ENCODE measurements around the gene HBD.

HBD gene

DNA sequence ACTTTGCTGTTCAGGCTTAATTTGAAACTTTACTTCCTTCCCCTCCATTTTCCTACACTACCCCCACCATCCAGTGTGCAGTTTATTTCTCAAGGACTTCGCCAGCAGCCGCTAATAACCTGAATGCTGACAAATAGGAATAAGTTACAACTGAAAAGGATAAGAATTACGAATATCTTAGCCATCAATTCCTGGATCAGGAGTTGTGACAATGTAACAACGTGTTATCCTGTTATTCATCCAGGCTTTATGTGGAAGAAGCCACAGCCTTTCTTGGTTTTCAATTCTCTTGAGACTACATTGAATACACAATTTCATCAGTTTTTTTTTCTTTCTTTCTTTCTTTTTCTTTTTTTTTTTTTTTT, 9.5 kb upstream of the HBD start:
- no peak overlapping the region for H3K27ac ChIP-seq (ENCODE audit: low read depth, low read length, severe bottlenecking)
- H3K4me3 ChIP-seq (ENCODE audit: extremely low read depth, insufficient read depth, low read length, poor library complexity, severe bottlenecking) = no peak overlapping the region
- WGBS, 2 experiments (ENCODE audit: insufficient coverage in 2 of 2) = 80 to 83% methylated on average over 1 of the region's 4 CpGs
- no peaks in the 10 kb centered on the region for H3K36me3 ChIP-seq (ENCODE audit: control insufficient read depth, insufficient read depth, low read length)
- no peaks in the 10 kb centered on the region for H3K4me1 ChIP-seq (ENCODE audit: control insufficient read depth, insufficient read depth, low read length, poor library complexity, severe bottlenecking)
- no peaks in the 10 kb centered on the region for H3K9me3 ChIP-seq (ENCODE audit: control insufficient read depth, low read length)

DNA sequence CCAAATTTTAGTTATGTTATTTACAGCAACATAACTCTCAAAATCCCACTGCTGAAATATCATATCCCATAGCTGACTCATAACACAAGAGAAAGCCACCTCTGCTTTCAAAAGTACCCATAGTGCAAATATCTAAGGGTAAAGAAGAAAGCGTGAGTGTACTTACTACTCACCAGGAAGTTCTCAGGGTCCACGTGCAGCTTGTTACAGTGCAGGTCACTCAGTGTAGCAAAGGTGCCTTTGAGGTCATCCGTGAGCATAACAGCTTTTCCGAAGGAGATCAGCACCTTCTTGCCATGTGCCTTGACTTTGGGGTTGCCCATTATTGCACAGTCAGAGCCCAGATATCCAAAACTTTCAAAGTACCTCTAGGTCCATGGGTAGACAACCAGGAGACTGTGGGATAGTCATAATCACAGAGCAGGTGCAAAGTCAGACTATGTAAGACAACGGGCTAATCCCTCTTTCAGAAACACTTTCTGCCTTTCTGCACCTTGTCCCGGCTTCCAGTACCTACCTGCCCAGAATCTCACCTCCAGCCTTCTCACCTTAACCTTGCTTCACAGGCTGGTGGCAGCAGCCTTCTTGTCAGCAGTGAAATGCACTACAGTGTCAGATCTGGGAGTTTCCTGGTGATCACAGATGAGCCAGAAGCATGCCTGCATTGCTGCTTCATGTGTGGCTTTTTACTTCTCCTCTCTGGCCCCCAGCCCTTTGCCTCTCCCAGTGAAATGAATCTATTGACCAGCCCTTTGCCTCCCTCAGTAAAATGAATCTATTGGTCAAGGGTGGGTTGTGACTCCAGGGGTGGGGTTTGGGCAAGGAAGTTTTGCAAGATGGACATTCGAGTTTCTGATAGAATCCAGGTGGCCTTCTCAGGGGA, 8.9 kb upstream of the HBD start:
- H3K4me1 ChIP-seq (ENCODE audit: control insufficient read depth, insufficient read depth, low read length, poor library complexity, severe bottlenecking) = no peaks in the 10 kb centered on the region
- WGBS, 2 experiments (ENCODE audit: insufficient coverage in 2 of 2) = 87 to 88% methylated on average over 6 to 7 of the region's 7 CpGs
- no peaks in the 10 kb centered on the region for H3K9me3 ChIP-seq (ENCODE audit: control insufficient read depth, low read length)
- no peaks in the 10 kb centered on the region for H3K36me3 ChIP-seq (ENCODE audit: control insufficient read depth, insufficient read depth, low read length)
- H3K4me3 ChIP-seq (ENCODE audit: extremely low read depth, insufficient read depth, low read length, poor library complexity, severe bottlenecking) = no peak overlapping the region
- no peak overlapping the region for H3K27ac ChIP-seq (ENCODE audit: low read depth, low read length, severe bottlenecking)

DNA sequence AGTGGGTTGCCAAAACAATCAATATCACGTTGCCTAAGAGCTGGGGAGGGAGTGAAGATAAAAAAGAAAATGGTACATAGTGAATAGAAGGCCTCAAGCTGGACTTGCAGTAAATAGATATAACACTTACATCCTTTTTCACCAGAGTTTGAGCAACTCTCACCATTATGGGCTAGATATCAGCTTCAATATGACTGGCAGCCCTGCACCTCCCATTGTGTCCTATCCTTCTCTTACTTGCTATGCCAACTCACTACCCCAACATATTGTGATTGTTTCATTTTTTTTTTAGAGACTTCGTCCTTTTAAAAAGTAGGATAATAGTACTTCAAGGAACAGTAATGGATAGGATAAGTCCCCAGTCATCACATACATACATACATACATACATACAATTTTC, 7.9 kb upstream of the HBD start:
- WGBS, 2 experiments (ENCODE audit: insufficient coverage in 2 of 2) = no CpG with 5 or more reads among the region's 2 CpGs
- H3K27ac ChIP-seq (ENCODE audit: low read depth, low read length, severe bottlenecking) = no peak overlapping the region
- H3K9me3 ChIP-seq (ENCODE audit: control insufficient read depth, low read length) = no peaks in the 10 kb centered on the region
- H3K4me3 ChIP-seq (ENCODE audit: extremely low read depth, insufficient read depth, low read length, poor library complexity, severe bottlenecking) = no peak overlapping the region
- no peaks in the 10 kb centered on the region for H3K36me3 ChIP-seq (ENCODE audit: control insufficient read depth, insufficient read depth, low read length)
- H3K4me1 ChIP-seq (ENCODE audit: control insufficient read depth, insufficient read depth, low read length, poor library complexity, severe bottlenecking) = no peaks in the 10 kb centered on the region

DNA sequence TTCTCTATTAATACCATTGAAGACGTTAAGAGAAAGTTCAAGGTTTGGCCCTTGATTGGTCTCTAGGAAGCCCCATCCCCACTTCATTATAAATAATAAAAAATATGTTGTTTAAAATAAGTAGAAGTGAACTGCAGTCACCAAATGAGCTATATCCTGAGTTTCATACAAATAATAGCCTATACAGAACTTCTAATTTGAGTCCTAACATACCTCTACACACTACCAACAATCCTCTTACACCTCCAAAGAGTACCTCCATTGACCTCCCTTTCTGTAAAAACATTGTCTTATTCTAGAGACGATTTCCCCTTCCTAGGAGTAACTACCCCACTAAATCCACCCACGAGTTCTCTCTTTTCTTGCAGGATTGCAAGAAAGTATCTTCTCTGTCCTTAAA, 7.2 kb upstream of the HBD start:
- no peaks in the 10 kb centered on the region for H3K36me3 ChIP-seq (ENCODE audit: control insufficient read depth, insufficient read depth, low read length)
- no peak overlapping the region for H3K27ac ChIP-seq (ENCODE audit: low read depth, low read length, severe bottlenecking)
- WGBS, 2 experiments (ENCODE audit: insufficient coverage in 2 of 2) = 84 to 100% methylated on average over 2 of the region's 3 CpGs
- no peak overlapping the region for H3K4me3 ChIP-seq (ENCODE audit: extremely low read depth, insufficient read depth, low read length, poor library complexity, severe bottlenecking)
- no peaks in the 10 kb centered on the region for H3K9me3 ChIP-seq (ENCODE audit: control insufficient read depth, low read length)
- H3K4me1 ChIP-seq (ENCODE audit: control insufficient read depth, insufficient read depth, low read length, poor library complexity, severe bottlenecking) = no peaks in the 10 kb centered on the region

DNA sequence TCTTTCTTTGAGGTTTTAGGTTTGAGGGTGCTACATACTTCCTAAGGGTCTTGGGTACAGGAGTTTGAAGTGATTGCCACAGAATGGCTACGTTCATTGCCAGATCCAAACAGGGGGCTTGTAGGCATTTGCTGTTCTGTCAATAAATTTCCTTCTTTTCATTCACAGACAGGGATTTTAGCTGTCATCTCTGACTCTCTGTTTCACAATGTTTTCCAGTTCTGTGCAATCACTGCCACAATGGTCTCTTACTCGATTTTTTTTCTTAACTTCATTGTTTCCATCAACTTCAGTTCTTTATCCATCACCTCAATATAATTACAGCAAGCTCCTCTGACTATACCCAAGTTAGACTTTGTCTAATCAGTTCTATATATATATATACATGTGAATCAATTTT, 6.2 kb upstream of the HBD start:
- Histone ChIP-seq H3K4me3 (ENCODE audit: extremely low read depth, insufficient read depth, low read length, poor library complexity, severe bottlenecking) (no peak overlapping the region), H3K9me3 (ENCODE audit: control insufficient read depth, low read length) (no peaks in the 10 kb centered on the region), H3K27ac (ENCODE audit: low read depth, low read length, severe bottlenecking) (no peak overlapping the region), H3K36me3 (ENCODE audit: control insufficient read depth, insufficient read depth, low read length) (no peaks in the 10 kb centered on the region), H3K4me1 (ENCODE audit: control insufficient read depth, insufficient read depth, low read length, poor library complexity, severe bottlenecking) (no peaks in the 10 kb centered on the region)
- 90 to 92% methylated on average over 2 of the region's 2 CpGs for WGBS, 2 experiments (ENCODE audit: insufficient coverage in 2 of 2)

DNA sequence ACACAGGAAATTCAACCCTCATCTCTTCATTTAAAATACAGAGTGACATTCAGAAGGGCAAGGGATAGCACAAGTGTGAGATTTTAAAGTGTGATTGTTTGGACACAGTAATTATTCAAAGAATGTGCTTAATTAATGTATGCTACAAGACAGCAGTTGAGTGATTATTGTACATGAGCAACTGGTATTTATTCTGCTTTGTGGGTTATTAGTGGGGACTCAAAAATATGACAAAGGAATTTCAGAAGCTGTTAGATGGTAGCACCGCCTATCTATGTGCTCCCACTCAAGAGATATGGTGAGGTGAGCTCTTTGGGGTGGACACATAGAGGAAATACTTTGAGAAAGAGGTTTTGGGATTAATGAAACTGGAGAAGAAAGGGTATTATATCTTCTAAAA, 5.8 kb upstream of the HBD start:
- Histone ChIP-seq H3K9me3 (ENCODE audit: control insufficient read depth, low read length) (no peaks in the 10 kb centered on the region), H3K27ac (ENCODE audit: low read depth, low read length, severe bottlenecking) (no peak overlapping the region), H3K36me3 (ENCODE audit: control insufficient read depth, insufficient read depth, low read length) (no peaks in the 10 kb centered on the region), H3K4me1 (ENCODE audit: control insufficient read depth, insufficient read depth, low read length, poor library complexity, severe bottlenecking) (no peaks in the 10 kb centered on the region), H3K4me3 (ENCODE audit: extremely low read depth, insufficient read depth, low read length, poor library complexity, severe bottlenecking) (no peak overlapping the region)
- WGBS, 2 experiments (ENCODE audit: insufficient coverage in 2 of 2) = 75 to 100% methylated on average over 1 of the region's 1 CpG

DNA sequence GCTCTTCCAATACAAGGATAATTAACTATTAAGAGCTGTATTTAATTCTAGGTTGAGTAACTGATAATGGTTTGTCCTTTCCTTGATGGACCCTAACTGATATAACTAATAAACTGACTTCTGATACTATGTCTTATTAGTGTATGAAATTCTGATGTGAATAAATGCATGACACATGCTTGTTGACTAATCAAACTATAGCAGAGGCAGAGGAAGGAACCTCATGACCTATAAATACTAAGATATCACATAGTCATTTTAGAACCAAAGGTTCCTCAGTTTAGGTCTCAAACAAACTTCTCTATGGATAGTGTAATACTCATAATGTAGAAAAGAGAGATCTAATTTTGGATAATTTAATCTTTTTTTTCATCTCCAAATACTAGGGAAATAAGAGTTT, 4.8 kb upstream of the HBD start:
- H3K4me1 ChIP-seq (ENCODE audit: control insufficient read depth, insufficient read depth, low read length, poor library complexity, severe bottlenecking) = no peaks in the 10 kb centered on the region

DNA sequence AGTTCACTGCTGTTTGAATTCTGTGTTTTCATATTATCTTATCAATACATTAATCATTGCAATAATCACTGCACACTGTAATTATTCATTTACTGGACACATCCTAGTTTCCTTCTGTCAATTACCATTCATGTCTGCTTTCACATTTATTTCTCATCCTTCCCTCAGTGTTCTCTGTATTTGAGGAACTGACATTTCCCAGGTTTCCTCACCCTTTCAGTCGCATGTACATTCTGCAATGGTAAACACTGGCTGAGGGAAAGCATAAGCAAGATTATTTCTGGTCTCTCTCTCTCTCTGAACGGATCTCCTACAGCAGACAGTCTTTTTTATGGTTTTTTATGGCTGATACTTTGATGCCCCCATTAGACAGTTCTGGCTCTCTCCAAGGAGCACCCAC, 4.2 kb upstream of the HBD start:
- WGBS, 2 experiments (ENCODE audit: insufficient coverage in 2 of 2) = 83 to 100% methylated on average over 1 of the region's 2 CpGs
- no peaks in the 10 kb centered on the region for H3K9me3 ChIP-seq (ENCODE audit: control insufficient read depth, low read length)
- no peak overlapping the region for H3K4me3 ChIP-seq (ENCODE audit: extremely low read depth, insufficient read depth, low read length, poor library complexity, severe bottlenecking)
- no peak overlapping the region for H3K27ac ChIP-seq (ENCODE audit: low read depth, low read length, severe bottlenecking)
- no peaks in the 10 kb centered on the region for H3K36me3 ChIP-seq (ENCODE audit: control insufficient read depth, insufficient read depth, low read length)
- H3K4me1 ChIP-seq (ENCODE audit: control insufficient read depth, insufficient read depth, low read length, poor library complexity, severe bottlenecking) = no peaks in the 10 kb centered on the region

More for the DNA sequence above, 4.8 kb upstream of the HBD start:
- H3K36me3 ChIP-seq (ENCODE audit: control insufficient read depth, insufficient read depth, low read length) = no peaks in the 10 kb centered on the region
- no peak overlapping the region for H3K4me3 ChIP-seq (ENCODE audit: extremely low read depth, insufficient read depth, low read length, poor library complexity, severe bottlenecking)
- H3K27ac ChIP-seq (ENCODE audit: low read depth, low read length, severe bottlenecking) = no peak overlapping the region
- H3K9me3 ChIP-seq (ENCODE audit: control insufficient read depth, low read length) = no peaks in the 10 kb centered on the region

DNA sequence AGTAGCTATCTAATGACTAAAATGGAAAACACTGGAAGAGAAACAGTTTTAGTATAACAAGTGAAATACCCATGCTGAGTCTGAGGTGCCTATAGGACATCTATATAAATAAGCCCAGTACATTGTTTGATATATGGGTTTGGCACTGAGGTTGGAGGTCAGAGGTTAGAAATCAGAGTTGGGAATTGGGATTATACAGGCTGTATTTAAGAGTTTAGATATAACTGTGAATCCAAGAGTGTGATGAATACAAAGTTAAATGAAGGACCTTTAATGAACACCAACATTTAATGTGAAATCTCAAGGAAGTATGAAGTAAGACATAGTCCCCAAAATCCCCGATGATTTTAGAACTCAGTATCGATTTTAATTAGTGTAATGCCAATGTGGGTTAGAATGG, 3.1 kb upstream of the HBD start:
- WGBS, 2 experiments (ENCODE audit: insufficient coverage in 2 of 2) = 86 to 97% methylated on average over 2 of the region's 2 CpGs
- Histone ChIP-seq H3K27ac (ENCODE audit: low read depth, low read length, severe bottlenecking) (no peak overlapping the region), H3K4me3 (ENCODE audit: extremely low read depth, insufficient read depth, low read length, poor library complexity, severe bottlenecking) (no peak overlapping the region), H3K4me1 (ENCODE audit: control insufficient read depth, insufficient read depth, low read length, poor library complexity, severe bottlenecking) (no peaks in the 10 kb centered on the region), H3K36me3 (ENCODE audit: control insufficient read depth, insufficient read depth, low read length) (no peaks in the 10 kb centered on the region), H3K9me3 (ENCODE audit: control insufficient read depth, low read length) (no peaks in the 10 kb centered on the region)

DNA sequence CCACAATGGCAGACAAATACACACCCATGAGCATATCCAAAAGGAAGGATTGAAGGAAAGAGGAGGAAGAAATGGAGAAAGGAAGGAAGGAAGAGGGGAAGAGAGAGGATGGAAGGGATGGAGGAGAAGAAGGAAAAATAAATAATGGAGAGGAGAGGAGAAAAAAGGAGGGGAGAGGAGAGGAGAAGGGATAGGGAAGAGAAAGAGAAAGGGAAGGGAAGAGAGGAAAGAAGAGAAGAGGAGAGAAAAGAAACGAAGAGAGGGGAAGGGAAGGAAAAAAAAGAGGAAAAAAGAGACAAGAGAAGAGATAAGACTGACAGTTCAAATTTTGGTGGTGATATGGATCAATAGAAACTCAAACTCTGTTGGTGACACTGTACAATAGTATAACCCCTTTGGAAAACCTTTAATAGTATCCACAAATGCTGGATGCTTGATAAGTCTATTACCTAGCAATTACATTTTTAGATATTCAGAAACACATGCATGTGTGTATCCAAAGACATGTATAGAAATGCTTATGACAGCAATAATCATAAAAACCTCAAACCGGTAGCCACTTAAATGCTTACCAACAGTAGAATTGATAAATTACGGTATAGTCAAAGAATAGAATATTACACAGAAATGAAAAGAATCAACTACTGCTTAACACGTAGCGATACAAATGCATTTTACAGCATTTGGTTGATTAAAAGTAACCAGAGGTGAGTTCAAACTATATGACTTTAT, 1.2 kb upstream of the HBD start:
- Histone ChIP-seq H3K36me3 (ENCODE audit: control insufficient read depth, insufficient read depth, low read length) (no peaks in the 10 kb centered on the region), H3K4me1 (ENCODE audit: control insufficient read depth, insufficient read depth, low read length, poor library complexity, severe bottlenecking) (no peaks in the 10 kb centered on the region), H3K27ac (ENCODE audit: low read depth, low read length, severe bottlenecking) (no peak overlapping the region), H3K4me3 (ENCODE audit: extremely low read depth, insufficient read depth, low read length, poor library complexity, severe bottlenecking) (no peak overlapping the region), H3K9me3 (ENCODE audit: control insufficient read depth, low read length) (no peaks in the 10 kb centered on the region)
- 62 to 83% methylated on average over 1 to 3 of the region's 5 CpGs for WGBS, 2 experiments (ENCODE audit: insufficient coverage in 2 of 2)

DNA sequence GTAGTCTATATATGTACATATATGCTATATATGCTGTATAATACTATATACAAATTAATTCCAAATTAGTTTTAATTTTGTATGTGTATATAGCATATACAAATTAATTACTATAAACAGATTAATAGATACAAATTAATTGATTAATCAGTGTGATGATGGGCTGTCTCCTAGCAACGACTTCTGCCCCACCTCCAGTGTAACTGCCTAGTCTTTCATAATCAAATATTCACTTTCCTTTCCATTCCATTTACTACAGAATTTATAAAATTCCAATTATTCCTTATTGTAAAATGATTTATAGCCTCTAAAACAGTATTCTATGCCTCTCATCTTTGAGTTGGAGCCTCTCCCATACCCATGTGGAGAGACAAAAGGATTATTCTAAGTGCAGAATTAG, 976 bp downstream of the HBD start:
- Histone ChIP-seq H3K4me3 (ENCODE audit: extremely low read depth, insufficient read depth, low read length, poor library complexity, severe bottlenecking) (no peak overlapping the region), H3K36me3 (ENCODE audit: control insufficient read depth, insufficient read depth, low read length) (no peaks in the 10 kb centered on the region), H3K4me1 (ENCODE audit: control insufficient read depth, insufficient read depth, low read length, poor library complexity, severe bottlenecking) (no peaks in the 10 kb centered on the region), H3K9me3 (ENCODE audit: control insufficient read depth, low read length) (no peaks in the 10 kb centered on the region), H3K27ac (ENCODE audit: low read depth, low read length, severe bottlenecking) (no peak overlapping the region)
- no CpG with 5 or more reads among the region's 1 CpG for WGBS, 2 experiments (ENCODE audit: insufficient coverage in 2 of 2)

Data from mesodermal cell (in vitro differentiated cells).